NCI-H524 (cell line): Measurements from ENCODE around the gene SUGCT.
"Not testable (repeated sequence)": the region's sequence is repeated elsewhere in the genome, so short reads cannot be mapped to it uniquely, and the experiment has no call there.

Experiments used
- DNase-seq, 2 experiments: peaks; one replicate each; lab custom pipeline; 2025; lab: John Stamatoyannopoulos, UW

The SUGCT gene

DNA sequence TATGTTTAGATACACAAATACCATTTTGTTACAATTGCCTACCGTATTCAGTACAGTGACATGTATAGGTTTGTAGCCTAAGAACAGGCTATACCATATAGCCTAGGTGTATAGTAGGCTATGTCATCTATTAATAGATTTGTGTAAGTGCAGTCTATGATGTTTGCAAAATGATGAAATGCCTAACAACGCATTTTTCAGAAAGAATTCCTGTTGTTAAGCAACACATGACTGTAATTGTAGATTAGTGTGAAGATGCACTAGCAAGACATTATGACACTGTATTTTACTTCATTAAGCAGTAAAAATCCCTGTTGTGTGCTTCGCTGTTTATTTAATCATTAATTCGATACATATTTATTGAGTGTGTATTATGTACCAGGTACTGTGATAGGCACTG, 446.0 kb downstream of the SUGCT start:
- DNase-seq, result no peak

- no peak for DNase-seq
Observed at GRCh38 chr7:40582539-40582938, 447.7 kb downstream of the SUGCT start.

- DNase-seq, result no peak
Observed at GRCh38 chr7:40583667-40584444, 449.1 kb downstream of the SUGCT start.

GRCh38 chr7:40584667-40585433, 450.0 kb downstream of the SUGCT start:
- no peak for DNase-seq

DNA sequence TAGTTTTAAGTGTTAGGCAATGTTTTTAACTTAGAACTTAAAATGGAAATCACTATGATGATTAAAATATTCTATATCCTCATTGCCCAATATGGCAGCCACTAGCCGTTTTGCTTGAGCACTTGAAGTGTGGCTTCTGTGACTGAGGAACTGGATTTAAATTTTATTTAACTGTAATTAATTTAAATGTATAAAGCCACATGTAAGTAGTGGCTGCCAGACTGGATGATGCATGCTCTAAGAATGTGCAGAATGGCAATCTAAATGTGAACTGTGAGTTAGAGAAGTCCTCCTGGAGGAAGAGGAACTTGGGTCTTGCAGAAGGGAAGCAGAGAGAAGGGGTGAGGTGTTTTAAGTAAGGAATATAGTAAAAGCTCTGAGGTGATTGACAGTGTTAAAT, 451.4 kb downstream of the SUGCT start:
- no peak for DNase-seq

GRCh38 chr7:40587419-40587818, 452.6 kb downstream of the SUGCT start:
- DNase-seq, result no peak

DNA sequence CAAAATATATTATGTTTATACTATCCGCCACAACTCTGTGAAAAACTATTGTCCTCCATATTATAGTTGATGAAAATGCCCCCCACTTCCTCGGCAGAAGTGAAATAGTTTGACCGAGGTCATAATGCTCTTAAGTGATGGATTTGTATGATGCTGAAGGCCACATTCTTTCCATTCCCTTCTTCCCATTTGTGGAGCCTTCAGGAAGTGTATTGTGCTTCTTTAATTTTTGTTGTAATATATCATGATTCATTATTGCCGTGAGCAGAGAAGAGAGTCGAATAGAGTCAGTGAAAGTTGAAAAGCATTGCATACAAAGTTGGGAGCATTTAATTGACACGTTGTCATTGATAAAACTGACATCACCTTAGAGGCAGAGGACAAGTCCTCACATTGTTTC, 460.3 kb downstream of the SUGCT start:
- DNase-seq, result no peak

- no peak for DNase-seq
Observed at GRCh38 chr7:40595832-40596231, 461.0 kb downstream of the SUGCT start.

- no peak for DNase-seq
Observed at GRCh38 chr7:40597517-40597916, 462.7 kb downstream of the SUGCT start.

GRCh38 chr7:40598915-40599314, 464.1 kb downstream of the SUGCT start:
- DNase-seq, result no peak

DNA sequence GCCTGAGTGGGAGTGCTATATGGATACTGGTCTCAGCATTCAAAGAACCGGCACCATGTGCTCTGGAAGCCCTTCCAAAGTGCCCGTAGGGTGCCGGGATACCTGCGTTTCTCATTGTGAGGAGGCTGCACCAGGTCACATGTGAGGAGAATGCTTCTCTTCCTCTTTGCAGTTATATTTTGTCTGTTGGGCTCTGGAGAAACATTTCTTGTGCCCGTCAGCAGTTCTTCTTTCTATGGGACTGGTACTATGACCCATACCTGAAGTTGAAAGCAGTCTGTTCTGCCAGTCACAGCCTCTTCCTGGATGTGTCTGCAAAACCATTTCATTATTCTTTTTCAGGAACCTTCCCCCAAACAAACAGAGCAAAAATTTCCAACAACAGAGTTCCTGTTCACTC, 465.0 kb downstream of the SUGCT start:
- no peak for DNase-seq

GRCh38 chr7:40602351-40602750, 467.5 kb downstream of the SUGCT start:
- not testable (repeated sequence) for DNase-seq

DNA sequence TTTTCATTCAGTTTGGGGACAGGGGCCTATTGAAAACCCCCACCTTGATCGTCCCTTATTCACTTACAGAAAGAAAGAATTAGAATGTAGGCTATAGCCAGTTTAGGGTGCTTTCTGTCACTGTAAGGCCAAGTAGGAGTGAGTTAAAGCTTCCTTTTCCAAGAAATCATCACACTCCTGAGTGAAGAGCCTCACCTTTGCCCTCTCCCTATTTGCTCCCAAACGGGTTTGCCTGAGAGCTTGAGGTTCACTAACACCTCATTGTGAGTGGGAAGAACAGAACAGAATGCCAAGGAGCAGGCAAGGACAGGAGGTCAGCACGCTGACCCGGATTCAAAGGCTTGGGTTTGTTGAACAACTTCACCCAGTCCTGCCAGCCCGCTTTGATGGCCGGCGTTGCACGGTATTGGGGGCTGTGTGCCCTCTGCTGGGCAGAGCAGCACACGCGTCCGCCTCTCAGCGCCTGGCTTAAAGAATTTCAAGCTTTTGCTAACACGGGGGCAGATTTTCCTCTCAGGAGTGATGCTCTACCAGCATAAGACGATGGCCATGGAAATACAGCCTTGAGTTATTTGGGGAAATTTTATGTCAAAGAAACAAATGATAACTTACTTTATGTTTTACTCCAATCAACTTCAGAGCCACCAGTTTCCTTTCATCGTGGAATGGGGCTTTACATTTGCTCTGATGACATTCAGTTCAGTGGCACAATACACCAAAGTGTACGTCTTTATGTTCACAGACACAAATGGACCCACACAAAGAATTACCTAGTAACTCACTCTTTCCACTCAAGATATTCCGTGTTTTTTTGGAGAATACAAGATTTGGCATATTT, 470.0 kb downstream of the SUGCT start:
- peak in 1 of 2 experiments; percentile 44 for DNase-seq

- DNase-seq, result no peak
Observed at GRCh38 chr7:40608321-40609075, 473.7 kb downstream of the SUGCT start.

- no peak for DNase-seq
Observed at GRCh38 chr7:40610461-40610860, 475.7 kb downstream of the SUGCT start.

DNA sequence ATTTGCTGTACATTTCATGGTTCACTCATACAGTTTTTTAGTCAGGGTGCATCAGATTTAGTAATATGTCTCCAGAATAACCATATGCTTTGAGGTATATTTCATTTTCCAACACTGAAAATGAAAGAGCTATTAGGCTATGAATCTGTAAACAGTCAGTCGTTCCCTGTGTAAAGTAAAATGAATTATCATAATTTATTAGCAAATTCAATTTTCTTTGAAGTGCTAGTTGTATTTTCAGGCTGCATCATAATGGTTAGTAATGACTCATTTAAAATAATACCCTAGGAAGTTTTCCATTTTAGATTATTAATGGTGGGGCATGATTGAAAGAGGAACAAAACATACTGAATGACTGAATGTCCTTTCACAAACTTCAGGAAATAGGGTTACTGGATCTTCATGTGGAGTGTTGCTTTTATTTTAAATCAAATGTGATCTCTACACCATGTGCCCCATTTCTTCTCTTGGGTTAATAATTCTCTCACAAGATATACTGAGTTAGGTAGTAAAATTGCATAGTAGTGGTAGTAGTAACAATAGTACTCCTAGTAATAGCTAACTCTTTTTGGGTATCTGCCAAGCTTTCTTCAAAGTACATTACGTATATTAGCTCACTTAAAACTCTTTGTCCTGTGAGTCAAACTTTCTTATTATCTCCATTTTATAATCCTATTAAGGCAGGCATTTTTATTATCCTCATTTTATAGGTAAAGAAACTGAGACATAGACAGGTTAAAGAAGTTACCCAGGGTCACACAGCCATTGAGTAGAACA, 476.5 kb downstream of the SUGCT start:
- DNase-seq, result no peak

- no peak for DNase-seq
Observed at GRCh38 chr7:40612298-40612697, 477.5 kb downstream of the SUGCT start.

- DNase-seq, result no peak
Observed at GRCh38 chr7:40619647-40620046, 484.8 kb downstream of the SUGCT start.

- peak; percentile 3 to 42 for DNase-seq
Observed at GRCh38 chr7:40621592-40621998, 486.8 kb downstream of the SUGCT start.

- DNase-seq, result no peak
Observed at GRCh38 chr7:40622941-40623501, 488.2 kb downstream of the SUGCT start.

DNA sequence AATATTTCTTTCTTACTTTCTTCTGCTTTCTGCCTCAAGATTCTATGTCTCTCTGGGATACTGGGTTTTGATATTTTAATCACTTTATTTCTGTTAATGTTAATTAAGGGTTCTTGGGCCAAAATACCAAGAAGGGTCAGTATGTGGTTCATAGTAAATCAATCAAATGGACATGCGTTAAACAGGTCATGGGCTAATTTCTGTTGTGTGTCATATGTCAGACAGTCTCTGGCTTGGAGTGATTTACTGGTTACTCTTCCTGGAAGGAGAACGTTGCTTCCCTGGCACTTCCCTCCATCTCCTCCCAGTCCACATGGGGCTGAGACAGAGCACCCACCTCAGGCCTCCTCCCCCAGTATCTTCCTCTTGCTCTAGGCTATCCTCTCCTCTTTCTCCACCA, 489.1 kb downstream of the SUGCT start:
- no peak for DNase-seq
